Parathyroid adenoma (tissue), 2 donors: Measurements from ENCODE around the gene TBXAS1.

ENCODE experiments used
- H2AFZ ChIP-seq: fragments of 300-600 bp; sonication (generic); one replicate; pipeline ENCODE4 v1.7.0; 2017; ENCODE audit warnings: antibody characterized with exemption, mild to moderate bottlenecking
- H3K27ac ChIP-seq: fragments of 300-600 bp; sonication (generic); one replicate; pipeline ENCODE4 v1.7.0; 2017
- H3K27me3 ChIP-seq: fragments of 300-600 bp; sonication (generic); one replicate; pipeline ENCODE4 v1.7.0; 2017; ENCODE audit warnings: low read length; ENCODE audit not compliant: control insufficient read depth, insufficient read depth
- H3K36me3 ChIP-seq: fragments of 300-600 bp; sonication (generic); one replicate; pipeline ENCODE4 v1.7.0; 2017; ENCODE audit warnings: low read length; ENCODE audit not compliant: control insufficient read depth, insufficient read depth
- H3K4me1 ChIP-seq: fragments of 300-600 bp; sonication (generic); one replicate; pipeline ENCODE4 v1.7.0; 2017; ENCODE audit warnings: control low read depth
- H3K4me2 ChIP-seq: fragments of 300-600 bp; sonication (generic); one replicate; pipeline ENCODE4 v1.7.0; 2017; ENCODE audit warnings: low read length
- H3K4me3 ChIP-seq: fragments of 300-600 bp; sonication (generic); one replicate; pipeline ENCODE4 v1.7.0; 2017; ENCODE audit warnings: low read depth, low read length
- H3K79me2 ChIP-seq: fragments of 300-600 bp; sonication (generic); one replicate; pipeline ENCODE4 v1.7.0; 2017; ENCODE audit warnings: control low read depth
- H3K9ac ChIP-seq: fragments of 300-600 bp; sonication (generic); one replicate; pipeline ENCODE4 v1.7.0; 2017; ENCODE audit warnings: mild to moderate bottlenecking
- H3K9me3 ChIP-seq: fragments of 300-600 bp; sonication (generic); one replicate; pipeline ENCODE4 v1.7.0; 2017; ENCODE audit warnings: low read length; ENCODE audit not compliant: control insufficient read depth
- TF ChIP-seq, protein P1 (sequence below): fragments of 300-600 bp; sonication (generic); IDR thresholded peaks from one replicate; pipeline ENCODE4 v1.7.0; 2017; ENCODE audit warnings: antibody characterized with exemption, mild to moderate bottlenecking
- donor health status: primary hyperparathyroidism.

TBXAS1 gene

GRCh38 chr7:139866047-139866837 lies 37.2 kb downstream of the TBXAS1 start:
- Histone ChIP-seq H3K4me2 (no peak overlapping the region), H2AFZ (no peak overlapping the region), H3K4me3 (no peak overlapping the region), H3K9me3 (no peaks in the 10 kb centered on the region), H3K9ac (no peak overlapping the region), H3K79me2 (no peaks in the 10 kb centered on the region), H3K36me3 (no peaks in the 10 kb centered on the region), H3K27ac (no peak overlapping the region), H3K27me3 (no peaks in the 10 kb centered on the region), H3K4me1 (no peaks in the 10 kb centered on the region)
- TF ChIP-seq, protein P1, sequence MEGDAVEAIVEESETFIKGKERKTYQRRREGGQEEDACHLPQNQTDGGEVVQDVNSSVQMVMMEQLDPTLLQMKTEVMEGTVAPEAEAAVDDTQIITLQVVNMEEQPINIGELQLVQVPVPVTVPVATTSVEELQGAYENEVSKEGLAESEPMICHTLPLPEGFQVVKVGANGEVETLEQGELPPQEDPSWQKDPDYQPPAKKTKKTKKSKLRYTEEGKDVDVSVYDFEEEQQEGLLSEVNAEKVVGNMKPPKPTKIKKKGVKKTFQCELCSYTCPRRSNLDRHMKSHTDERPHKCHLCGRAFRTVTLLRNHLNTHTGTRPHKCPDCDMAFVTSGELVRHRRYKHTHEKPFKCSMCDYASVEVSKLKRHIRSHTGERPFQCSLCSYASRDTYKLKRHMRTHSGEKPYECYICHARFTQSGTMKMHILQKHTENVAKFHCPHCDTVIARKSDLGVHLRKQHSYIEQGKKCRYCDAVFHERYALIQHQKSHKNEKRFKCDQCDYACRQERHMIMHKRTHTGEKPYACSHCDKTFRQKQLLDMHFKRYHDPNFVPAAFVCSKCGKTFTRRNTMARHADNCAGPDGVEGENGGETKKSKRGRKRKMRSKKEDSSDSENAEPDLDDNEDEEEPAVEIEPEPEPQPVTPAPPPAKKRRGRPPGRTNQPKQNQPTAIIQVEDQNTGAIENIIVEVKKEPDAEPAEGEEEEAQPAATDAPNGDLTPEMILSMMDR = no peak

DNA sequence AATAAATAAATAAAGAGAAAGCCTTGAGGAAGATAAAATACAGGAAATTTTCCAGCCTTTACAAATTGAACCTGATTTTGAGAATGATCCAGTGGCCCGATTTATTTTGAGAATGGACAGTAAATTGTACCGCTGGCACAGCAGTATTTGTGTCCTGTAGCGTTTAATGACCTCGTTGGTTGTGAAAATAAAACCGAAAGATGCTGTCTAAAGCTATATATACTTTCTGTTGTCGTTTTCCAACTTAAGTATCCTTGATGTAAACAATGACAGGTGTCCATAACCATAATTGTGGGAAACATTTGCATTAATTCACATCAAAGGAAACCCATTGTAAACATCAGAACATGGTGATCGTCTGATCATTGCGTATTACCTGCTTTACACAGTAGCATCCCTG lies 38.8 kb downstream of the TBXAS1 start:
- TF ChIP-seq, protein P1 = no peak
- no peak overlapping the region for H2AFZ ChIP-seq

GRCh38 chr7:139869886-139870285 lies 40.8 kb downstream of the TBXAS1 start:
- H3K9ac ChIP-seq = no peak overlapping the region
- H3K4me2 ChIP-seq = no peak overlapping the region
- TF ChIP-seq, protein P1 = no peak
- no peaks in the 10 kb centered on the region for H3K79me2 ChIP-seq
- no peak overlapping the region for H3K27ac ChIP-seq
- no peaks in the 10 kb centered on the region for H3K4me1 ChIP-seq
- no peaks in the 10 kb centered on the region for H3K36me3 ChIP-seq
- no peaks in the 10 kb centered on the region for H3K27me3 ChIP-seq
- no peak overlapping the region for H2AFZ ChIP-seq
- H3K4me3 ChIP-seq = no peak overlapping the region
- no peaks in the 10 kb centered on the region for H3K9me3 ChIP-seq

More for the DNA sequence above, 38.8 kb downstream of the TBXAS1 start:
- Histone ChIP-seq H3K36me3 (no peaks in the 10 kb centered on the region), H3K9me3 (no peaks in the 10 kb centered on the region), H3K4me3 (no peak overlapping the region), H3K4me2 (no peak overlapping the region), H3K79me2 (no peaks in the 10 kb centered on the region), H3K4me1 (no peaks in the 10 kb centered on the region), H3K9ac (no peak overlapping the region), H3K27ac (no peak overlapping the region), H3K27me3 (no peaks in the 10 kb centered on the region)

- Histone ChIP-seq H3K36me3 (no peaks in the 10 kb centered on the region), H3K27ac (no peak overlapping the region), H2AFZ (no peak overlapping the region), H3K4me2 (no peak overlapping the region), H3K79me2 (no peaks in the 10 kb centered on the region), H3K27me3 (no peaks in the 10 kb centered on the region), H3K9ac (no peak overlapping the region), H3K9me3 (no peaks in the 10 kb centered on the region), H3K4me3 (no peak overlapping the region), H3K4me1 (no peaks in the 10 kb centered on the region)
- TF ChIP-seq, protein P1 = no peak
These were observed 41.3 kb downstream of the TBXAS1 start for GRCh38 chr7:139870380-139870779.

DNA sequence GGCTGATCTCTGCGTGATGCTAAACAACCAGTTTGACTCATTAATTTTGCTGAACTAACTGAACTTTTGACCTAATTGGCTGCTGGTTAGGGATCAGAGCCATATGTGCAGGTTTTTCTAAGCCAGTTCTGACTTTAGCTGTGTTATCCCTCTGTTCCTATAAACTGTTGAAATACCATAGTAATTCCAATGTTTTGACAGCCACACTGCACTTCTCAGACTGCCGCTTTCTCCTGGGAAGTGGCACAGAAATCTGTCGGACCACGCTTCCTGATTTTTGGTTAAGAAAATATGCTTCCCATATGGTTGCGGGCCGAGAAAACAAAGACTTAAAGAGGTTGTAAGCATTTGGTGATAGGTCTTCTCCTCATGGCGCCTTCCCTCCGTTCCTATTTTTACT lies 42.3 kb downstream of the TBXAS1 start:
- no peaks in the 10 kb centered on the region for H3K27me3 ChIP-seq
- no peaks in the 10 kb centered on the region for H3K9me3 ChIP-seq
- H3K4me1 ChIP-seq = no peaks in the 10 kb centered on the region
- no peak overlapping the region for H3K27ac ChIP-seq
- H3K36me3 ChIP-seq = no peaks in the 10 kb centered on the region
- no peak overlapping the region for H3K9ac ChIP-seq
- no peak overlapping the region for H3K4me3 ChIP-seq
- no peak overlapping the region for H3K4me2 ChIP-seq
- H3K79me2 ChIP-seq = no peaks in the 10 kb centered on the region
- TF ChIP-seq, protein P1 = no peak
- H2AFZ ChIP-seq = no peak overlapping the region
